H1 (cell line): ENCODE data around the gene FNDC1. TPM values are rescaled to one million over a fixed set of nuclear protein-coding genes. Genes with fewer than 3 reads are reported as not detected.
A peak's percentile ranks its signal among the peaks of the same experiment; 100 is the strongest.

Experiments
- CTCF ChIA-PET: fragments of 300-600 bp; sonication (Branson Sonifier 250); formaldehyde crosslinking; loops from one replicate; lab custom pipeline; 2021; ENCODE audit not compliant: partially characterized antibody; lab: Charles Lee
- POLR2A ChIA-PET: fragments of 300-600 bp; sonication (Branson Sonifier 250); formaldehyde crosslinking; loops from one replicate; lab custom pipeline; 2021; ENCODE audit warnings: inconsistent platforms; ENCODE audit not compliant: partially characterized antibody; lab: Charles Lee
- DNase-seq, 2 experiments: peaks; one replicate each; pipeline versions ENCODE4 v3.0.0 to v3.0.0-alpha.2; 2010 to 2022; ENCODE audit warnings: low spot score in 2 of 2, low read depth in 1 of 2, mixed read lengths in 1 of 2
- FAIRE-seq: peaks from 2 replicates; lab custom pipeline; 2011; peaks lifted over from hg19 to GRCh38; lab: Jason Lieb, UNC
- H2AFZ ChIP-seq: 2 replicates; pipeline ENCODE4 v1.8.1; 2012; ENCODE audit warnings: low read length, inconsistent platforms
- H2AK5ac ChIP-seq: 2 replicates; pipeline ENCODE4 v1.6.1; 2013; ENCODE audit warnings: low read depth, low read length
- H2BK120ac ChIP-seq: replicated peaks from 2 replicates; pipeline ENCODE3; 2013; ENCODE audit warnings: low read depth, low read length, inconsistent platforms
- H2BK12ac ChIP-seq: 2 replicates; pipeline ENCODE4 v1.6.1; 2013; ENCODE audit warnings: low read depth, low read length
- H2BK15ac ChIP-seq: 2 replicates; pipeline ENCODE4 v1.6.1; 2013; ENCODE audit warnings: low read length
- H2BK20ac ChIP-seq: 2 replicates; pipeline ENCODE4 v1.6.1; 2013; ENCODE audit warnings: low read length
- H2BK5ac ChIP-seq: 2 replicates; pipeline ENCODE4 v1.6.1; 2013; ENCODE audit warnings: low read depth, low read length
- H3K14ac ChIP-seq: 2 replicates; pipeline ENCODE4 v1.6.1; 2013; ENCODE audit warnings: inconsistent platforms; ENCODE audit not compliant: insufficient read length
- H3K18ac ChIP-seq: 2 replicates; pipeline ENCODE4 v1.6.1; 2013; ENCODE audit warnings: low read length; ENCODE audit errors: extremely low read depth
- H3K23ac ChIP-seq: 2 replicates; pipeline ENCODE4 v1.6.1; 2013; ENCODE audit warnings: inconsistent platforms; ENCODE audit not compliant: insufficient read length
- H3K23me2 ChIP-seq: 2 replicates; pipeline ENCODE4 v1.6.1; 2013; ENCODE audit warnings: low read depth, low read length
- H3K27ac ChIP-seq: 2 replicates; pipeline ENCODE4 v1.6.1; 2011; ENCODE audit warnings: low read depth, low read length, inconsistent platforms
- H3K27me3 ChIP-seq, 4 experiments: replicated peaks in 1 of 4; 1 replicate in 1 of 4; 2 replicates in 3 of 4; pipeline versions ENCODE4 v1.6.1 to v1.8.1; 2011 to 2013; ENCODE audit warnings: low read length in 3 of 4, mild to moderate bottlenecking in 3 of 4, inconsistent platforms in 2 of 4, mixed read lengths in 2 of 4, moderate library complexity in 1 of 4; ENCODE audit not compliant: control insufficient read depth in 3 of 4, insufficient read depth in 3 of 4; ENCODE audit errors: extremely low read depth in 1 of 4
- H3K36me3 ChIP-seq, 4 experiments: 2 replicates each; pipeline versions ENCODE4 v1.6.1 to v1.8.1; 2011 to 2013; ENCODE audit warnings: mild to moderate bottlenecking in 4 of 4, low read length in 3 of 4, moderate library complexity in 2 of 4, control low read depth in 1 of 4, inconsistent platforms in 1 of 4; ENCODE audit not compliant: insufficient read depth in 4 of 4, control insufficient read depth in 2 of 4
- H3K4ac ChIP-seq: replicated peaks from 2 replicates; pipeline ENCODE3; 2013; ENCODE audit warnings: low read length, low read depth, mixed read lengths, inconsistent platforms; ENCODE audit not compliant: insufficient read length
- H3K4me1 ChIP-seq, 4 experiments: replicated peaks in 1 of 4; 1 replicate in 1 of 4; 2 replicates in 3 of 4; pipeline versions ENCODE4 v1.6.1 to v1.8.1; 2011 to 2013; ENCODE audit warnings: low read length in 3 of 4, inconsistent platforms in 2 of 4, mixed read lengths in 1 of 4; ENCODE audit not compliant: insufficient read depth in 4 of 4, control insufficient read depth in 3 of 4
- H3K4me2 ChIP-seq, 2 experiments: 2 replicates each; pipeline versions ENCODE4 v1.6.1 to v1.8.1; 2011 to 2013; ENCODE audit warnings: low read depth in 2 of 2, low read length in 2 of 2, control low read depth in 1 of 2, inconsistent platforms in 1 of 2, mild to moderate bottlenecking in 1 of 2; ENCODE audit not compliant: insufficient read depth in 1 of 2
- H3K4me3 ChIP-seq, 4 experiments: fragments of 200-600, 300-600 bp in 1 of 4; sonication (generic), shearing (Covaris generic), sonication (Bioruptor Twin) in 1 of 4; 2 replicates each; pipeline versions ENCODE4 v1.5.1 to v1.8.1; 2011 to 2016; ENCODE audit warnings: low read length in 4 of 4, low read depth in 3 of 4, control low read depth in 2 of 4, inconsistent platforms in 2 of 4, mild to moderate bottlenecking in 2 of 4, mixed read lengths in 1 of 4, moderate library complexity in 1 of 4; ENCODE audit not compliant: insufficient read depth in 2 of 4; ENCODE audit errors: extremely low read depth in 1 of 4
- H3K56ac ChIP-seq: replicated peaks from 2 replicates; pipeline ENCODE3; 2013; ENCODE audit warnings: low read depth, mild to moderate bottlenecking, mixed read lengths, low read length, inconsistent platforms; ENCODE audit not compliant: insufficient read length
- H3K79me1 ChIP-seq: 2 replicates; pipeline ENCODE4 v1.6.1; 2013; ENCODE audit warnings: low read depth, low read length, control low read depth
- H3K79me2 ChIP-seq, 2 experiments: 2 replicates each; pipeline versions ENCODE4 v1.6.1 to v1.8.1; 2012 to 2013; ENCODE audit warnings: low read length in 2 of 2, mild to moderate bottlenecking in 2 of 2, inconsistent platforms in 1 of 2; ENCODE audit not compliant: insufficient read depth in 2 of 2, control insufficient read depth in 1 of 2
- H3K9ac ChIP-seq, 4 experiments: replicated peaks in 1 of 4; 1 replicate in 1 of 4; 2 replicates in 3 of 4; pipeline versions ENCODE4 v1.6.1 to v1.8.1; 2011 to 2013; ENCODE audit warnings: low read depth in 3 of 4, low read length in 3 of 4, control low read depth in 2 of 4, mild to moderate bottlenecking in 2 of 4, moderate library complexity in 2 of 4, inconsistent platforms in 1 of 4; ENCODE audit errors: extremely low read depth in 1 of 4
- H3K9me3 ChIP-seq, 2 experiments: 2 replicates each; pipeline versions ENCODE4 v1.6.1 to v1.8.1; 2012 to 2013; ENCODE audit warnings: mild to moderate bottlenecking in 2 of 2, moderate library complexity in 2 of 2, control low read depth in 1 of 2, inconsistent platforms in 1 of 2, low read depth in 1 of 2, low read length in 1 of 2, mixed read lengths in 1 of 2; ENCODE audit not compliant: insufficient read depth in 2 of 2
- H4K20me1 ChIP-seq, 2 experiments: replicated peaks in 1 of 2; 2 replicates each; pipeline versions ENCODE3 to v1.8.1; 2011 to 2013; ENCODE audit warnings: inconsistent platforms in 2 of 2, low read length in 2 of 2, mild to moderate bottlenecking in 1 of 2; ENCODE audit not compliant: insufficient read depth in 2 of 2, control insufficient read depth in 1 of 2
- H4K5ac ChIP-seq: 2 replicates; pipeline ENCODE4 v1.6.1; 2013; ENCODE audit warnings: low read length, low read depth, mixed read lengths, inconsistent platforms; ENCODE audit not compliant: insufficient read length
- H4K8ac ChIP-seq: 2 replicates; pipeline ENCODE4 v1.8.0; 2013; ENCODE audit warnings: mild to moderate bottlenecking, moderate library complexity, low read length, inconsistent platforms; ENCODE audit not compliant: insufficient read depth; ENCODE audit errors: extremely low read depth
- H4K91ac ChIP-seq: replicated peaks from 2 replicates; pipeline ENCODE3; 2013; ENCODE audit warnings: low read length, mixed read lengths, inconsistent platforms; ENCODE audit not compliant: insufficient read length
- BCL11A ChIP-seq, 2 experiments: IDR thresholded peaks; one replicate each; pipeline ENCODE4 v1.6.1; 2011; ENCODE audit warnings: low read depth in 2 of 2, low read length in 2 of 2, mild to moderate bottlenecking in 2 of 2
- CEBPB ChIP-seq: IDR thresholded peaks from 2 replicates; pipeline ENCODE4 v1.6.1; 2012; ENCODE audit warnings: low read depth, low read length
- whole genome bisulfite sequencing, 2 experiments: shearing (Covaris generic) in 1 of 2; methylation state at CpG; one replicate each; pipeline versions ENCODE4 v1.1.6 to v1.1.7; 2013 to 2015; ENCODE audit warnings: low lambda C conversion rate in 2 of 2, mixed read lengths in 2 of 2, inconsistent platforms in 1 of 2, low coverage in 1 of 2, missing lambda C conversion rate in 1 of 2; ENCODE audit not compliant: insufficient replicate concordance in 2 of 2, insufficient coverage in 1 of 2, insufficient read length in 1 of 2; ENCODE audit errors: extremely low coverage in 1 of 2, missing lambda C conversion rate in 1 of 2; 5-methylcytosine and 5-hydroxymethylcytosine counted together
- polyA plus RNA-seq, 7 experiments: library from polyadenylated mRNA; depleted of rRNA in 3 of 7; stranded (reverse) in 5 of 7; unstranded in 2 of 7; fragments of >200 nt in 5 of 7; fragments of 200-250 nt in 2 of 7; gene quantifications; 1 replicate in 5 of 7; 2 replicates in 1 of 7; 4 replicates in 1 of 7; pipeline versions ENCODE4 v1.2.1 to v1.2.3, GENCODE V29; 2011 to 2013; ENCODE audit warnings: missing spikeins in 2 of 7, mixed read lengths in 2 of 7
- total RNA-seq: library from RNA; stranded (reverse); fragmentation: NEBNext Ultra II Directional; extraction: Animal tissue kit (Norgen Biotek cat#: 25700); gene quantifications from 2 replicates; pipeline ENCODE4 v1.2.1, GENCODE V29; 2021

The FNDC1 gene
- total and polyA plus RNA-seq, 2 of the 8 experiments (the other 6 are each of a cell fraction or from before 2014, with no cell fraction given) = 0.06 to 0.30 TPM

DNA sequence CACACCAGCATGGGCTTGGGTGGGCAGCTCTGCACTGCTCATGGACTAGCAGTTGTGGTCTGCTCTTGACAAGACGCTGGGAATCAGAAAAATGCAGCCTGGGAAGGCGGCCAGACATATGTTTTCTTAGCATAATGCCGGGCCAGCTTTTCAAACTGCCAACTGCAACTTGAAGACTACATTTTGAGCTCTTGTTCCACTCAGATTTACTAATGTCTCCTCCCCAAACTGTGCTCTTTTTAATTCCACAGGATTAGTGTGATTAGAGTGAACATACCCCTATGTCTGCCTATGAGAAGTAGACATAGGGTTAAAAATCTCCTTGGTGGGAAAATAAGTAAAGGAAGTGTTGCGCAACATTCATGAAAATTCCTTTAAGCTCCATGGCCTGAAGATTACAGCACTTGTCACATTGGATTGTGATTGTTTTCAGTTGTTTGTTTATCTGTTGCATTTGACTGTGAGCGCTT lies 5.3 kb upstream of the FNDC1 start:
- Histone ChIP-seq H3K27ac (no peak overlapping the region), H3K14ac (no peak overlapping the region), H2BK5ac (no peak overlapping the region), H3K79me1 (no peaks in the 10 kb centered on the region), H4K8ac (no peak overlapping the region), H3K23ac (no peak overlapping the region), H2AK5ac (no peak overlapping the region), H2BK12ac (no peak overlapping the region), H4K20me1 (no peaks in the 10 kb centered on the region), H3K4me1 (peaks cover 0 to 3% (median 0%) of the 10 kb centered on the region in 4 experiments; a peak in 2 of 7 replicates), H3K79me2 (no peaks in the 10 kb centered on the region), H3K9me3 (no peaks in the 10 kb centered on the region), H4K91ac (no peak overlapping the region), H2AFZ (no peak overlapping the region), H3K4me2 (no peak overlapping the region), H3K18ac (no peak overlapping the region), H3K4ac (no peak overlapping the region), H2BK120ac (no peak overlapping the region), H2BK15ac (no peak overlapping the region), H3K9ac (no peak overlapping the region), H3K27me3 (peaks cover 12 to 32% (median 25%) of the 10 kb centered on the region in 4 experiments), H4K5ac (no peak overlapping the region), H3K23me2 (peaks cover 3% of the 10 kb centered on the region; the same call in 1 of the 2 replicates), H2BK20ac (no peak overlapping the region), H3K36me3 (no peaks in the 10 kb centered on the region), H3K56ac (no peak overlapping the region), H3K4me3 (no peak overlapping the region)
- DNase-seq (no peak), FAIRE-seq (no peak)
- 84% methylated on average over 5 of the region's 5 CpGs; no CpG with 5 or more reads in 1 of the 2 experiments for WGBS, 2 experiments
- TF ChIP-seq CEBPB (peak; percentile 98), BCL11A (IDR thresholded peaks at IDR 0.05; ENCODE audit: low read depth in 2 of 2, low read length in 2 of 2) (no peak)
- CTCF ChIA-PET = interaction anchor here (1.3 kb wide), 1 partner anchor 27 kb away, joined by 4 read pairs; no protein-coding TSS in a partner anchor
- POLR2A ChIA-PET = no interaction called here
